ENCODE measurements around the gene DAAM2. TPM values are rescaled to one million over a fixed set of nuclear protein-coding genes. Genes with fewer than 3 reads are reported as not detected.

The DAAM2 gene
- polyA plus RNA-seq, 1 of the 3 experiments (the other 2 are of a cell fraction): 0.20 TPM

GRCh38 chr6:39951716-39952115 is 159.5 kb downstream of the DAAM2 start (continued):
- TF ChIP-seq TAF1 (IDR thresholded peaks at IDR 0.05; ENCODE audit: borderline replicate concordance, low read depth, low read length) (no peak), REST (IDR thresholded peaks at IDR 0.05; ENCODE audit: low read depth, low read length) (no peak), ELF1 (IDR thresholded peaks at IDR 0.05) (no peak), YY1 (IDR thresholded peaks at IDR 0.05; ENCODE audit: low read depth) (no peak)

GRCh38 chr6:39952167-39952566 is 160.0 kb downstream of the DAAM2 start:
- TF ChIP-seq FOXM1 (IDR thresholded peaks at IDR 0.05; ENCODE audit: low read depth) (no peak), RAD21 (IDR thresholded peaks at IDR 0.05; ENCODE audit: low read length) (no peak), FOXJ3 (CRISPR knock-in tag; IDR thresholded peaks at IDR 0.05) (no peak), FOSL2 (IDR thresholded peaks at IDR 0.05; ENCODE audit: borderline replicate concordance, low read depth) (no peak), TEAD4 (IDR thresholded peaks at IDR 0.05; ENCODE audit: borderline replicate concordance, insufficient read depth) (no peak), RXRA (IDR thresholded peaks at IDR 0.05; ENCODE audit: borderline replicate concordance, low read depth) (no peak), MAX (IDR thresholded peaks at IDR 0.05; ENCODE audit: low read depth) (no peak), EZH2phosphoT487 (IDR thresholded peaks at IDR 0.05; ENCODE audit: borderline replicate concordance, low read depth) (no peak), MEF2A (IDR thresholded peaks at IDR 0.05; ENCODE audit: borderline replicate concordance, low read depth) (no peak), NFIC (IDR thresholded peaks at IDR 0.05; ENCODE audit: borderline replicate concordance) (no peak), ZBTB33 (IDR thresholded peaks at IDR 0.05; ENCODE audit: borderline replicate concordance, low read depth) (no peak), SMC3 (IDR thresholded peaks at IDR 0.05; ENCODE audit: low read depth, low read length) (no peak), YY1 (IDR thresholded peaks at IDR 0.05; ENCODE audit: low read depth) (no peak), TCF12 (IDR thresholded peaks at IDR 0.05) (no peak), GABPA (IDR thresholded peaks at IDR 0.05; ENCODE audit: low read depth) (no peak)
- WGBS (ENCODE audit: low lambda C conversion rate): 22% methylated on average over 4 of the region's 4 CpGs

More at GRCh38 chr6:39952167-39952566, 160.0 kb downstream of the DAAM2 start:
- H2AFZ ChIP-seq (ENCODE audit: low read depth): no peak overlapping the region
- H3K4me2 ChIP-seq: no peak overlapping the region
- H3F3A ChIP-seq (replicated peaks; ENCODE audit: insufficient read depth): no peaks in the 10 kb centered on the region
- H3K27me3 ChIP-seq (ENCODE audit: insufficient read depth): no peaks in the 10 kb centered on the region
- H3K9me3 ChIP-seq: no peaks in the 10 kb centered on the region
- peaks cover 0 to 4% of the 10 kb centered on the region in 2 experiments; a peak in 2 of 4 replicates for H3K4me1 ChIP-seq (ENCODE audit: control insufficient read depth in 1 of 2, insufficient read depth in 2 of 2, low read depth in 1 of 2, low read length in 1 of 2)
- ChIA-PET CTCF (interaction anchor here (2.0 kb wide), 1 partner anchor 29 kb away, joined by 5 read pairs; no protein-coding TSS in a partner anchor), POLR2A (interaction anchor here (1.1 kb wide), 1 partner anchor 18 kb away, joined by 3 read pairs; the partner anchor contains the start of gene MOCS1)
- no peak overlapping the region for H3K9ac ChIP-seq
- no peak overlapping the region for H3K4me3 ChIP-seq (ENCODE audit: low read depth in 2 of 2, low read length in 1 of 2)
- H3K36me3 ChIP-seq (replicated peaks in 1 of 2; ENCODE audit: control insufficient read depth in 1 of 2, insufficient read depth in 2 of 2, low read length in 1 of 2): no peaks in the 10 kb centered on the region
- H3K27ac ChIP-seq (ENCODE audit: low read depth in 2 of 2, low read length in 1 of 2): no peak overlapping the region
- DNase-seq: no peak
- no peaks in the 10 kb centered on the region for H4K20me1 ChIP-seq (ENCODE audit: insufficient read depth)
- no peaks in the 10 kb centered on the region for H3K9me2 ChIP-seq
- no peaks in the 10 kb centered on the region for H3K79me2 ChIP-seq (ENCODE audit: insufficient read depth)
